Natural killer cell (primary cell): Measurements from ENCODE around the gene IL1A. TPM values are rescaled to one million over a fixed set of nuclear protein-coding genes. Genes with fewer than 3 reads are reported as not detected.

Experiments
- ATAC-seq, 3 donors: fragments of 150-1000 bp in 2 of 3; fragments of 200-7000 bp in 1 of 3; cut with Tn5 transposase; 1 replicate in 1 of 3; 2 replicates in 2 of 3; pipeline ENCODE4 v1.10.0; 2021; ENCODE audit warnings: mild to moderate bottlenecking in 2 of 3, moderate library complexity in 2 of 3
- DNase-seq, 2 donors: peaks; one replicate each; pipeline versions ENCODE4 v3.0.0 to v3.0.0-alpha.2; 2013 to 2021; ENCODE audit warnings: mixed read lengths in 1 of 2
- H3K27ac ChIP-seq: one replicate; pipeline ENCODE4 v1.5.1; 2013; ENCODE audit warnings: mild to moderate bottlenecking, low read length
- H3K27me3 ChIP-seq: one replicate; pipeline ENCODE4 v1.6.1; 2013; ENCODE audit warnings: low read length; ENCODE audit not compliant: control insufficient read depth, insufficient read depth
- H3K36me3 ChIP-seq: one replicate; pipeline ENCODE4 v1.6.1; 2013; ENCODE audit warnings: low read length; ENCODE audit not compliant: control insufficient read depth, insufficient read depth
- H3K4me1 ChIP-seq: one replicate; pipeline ENCODE4 v1.6.1; 2013; ENCODE audit warnings: low read length; ENCODE audit not compliant: control insufficient read depth, insufficient read depth
- H3K4me3 ChIP-seq: one replicate; pipeline ENCODE4 v1.5.1; 2013; ENCODE audit warnings: low read length
- H3K9me3 ChIP-seq: one replicate; pipeline ENCODE4 v1.6.1; 2013; ENCODE audit warnings: low read length; ENCODE audit not compliant: control insufficient read depth, insufficient read depth
- H3K27ac Mint-ChIP-seq, 2 donors: one replicate each; pipeline ENCODE4 v1.8.0; 2022; ENCODE audit warnings: mild to moderate bottlenecking in 2 of 2, mixed read lengths in 2 of 2, moderate library complexity in 1 of 2
- H3K27me3 Mint-ChIP-seq, 2 donors: one replicate each; pipeline ENCODE4 v1.8.0; 2022; ENCODE audit warnings: low read depth in 2 of 2, mixed read lengths in 2 of 2
- H3K36me3 Mint-ChIP-seq: one replicate; pipeline ENCODE4 v1.8.0; 2022; ENCODE audit warnings: mixed read lengths
- H3K4me1 Mint-ChIP-seq, 2 donors: one replicate each; pipeline ENCODE4 v1.8.0; 2022; ENCODE audit warnings: mixed read lengths in 2 of 2
- H3K4me3 Mint-ChIP-seq: one replicate; pipeline ENCODE4 v1.8.0; 2022; ENCODE audit warnings: mild to moderate bottlenecking, moderate library complexity, mixed read lengths
- H3K9me3 Mint-ChIP-seq, 2 donors: one replicate each; pipeline ENCODE4 v1.8.0; 2022; ENCODE audit warnings: mixed read lengths in 2 of 2
- WGBS: methylation state at CpG from one replicate; pipeline ENCODE4 v1.1.7; 2013; ENCODE audit warnings: missing lambda C conversion rate; ENCODE audit not compliant: insufficient coverage; 5-methylcytosine and 5-hydroxymethylcytosine counted together
- intact Hi-C: fragments of 100-400 bp; cut with micrococcal nuclease; formaldehyde crosslinking; loops from one replicate; pipeline ENCODE4 v1.14.2; 2022
- total RNA-seq, 4 donors: library from RNA; stranded (reverse); fragments of 120-200 nt in 1 of 4; gene quantifications; one replicate each; pipeline versions ENCODE4 v1.2.3 to v1.2.4, GENCODE V29; 2013 to 2022
- TF ChIP-seq, protein P1 (sequence below): fragments of 200-600 bp; IDR thresholded peaks from one replicate; pipeline ENCODE4 v1.8.0; 2022; ENCODE audit warnings: antibody characterized with exemption

IL1A gene
- total RNA-seq, 3 donors from 2014 or later (not counting 1 experiment from before 2014, with no cell fraction given): 0.45 to 1.6 TPM; not detected in 1

DNA sequence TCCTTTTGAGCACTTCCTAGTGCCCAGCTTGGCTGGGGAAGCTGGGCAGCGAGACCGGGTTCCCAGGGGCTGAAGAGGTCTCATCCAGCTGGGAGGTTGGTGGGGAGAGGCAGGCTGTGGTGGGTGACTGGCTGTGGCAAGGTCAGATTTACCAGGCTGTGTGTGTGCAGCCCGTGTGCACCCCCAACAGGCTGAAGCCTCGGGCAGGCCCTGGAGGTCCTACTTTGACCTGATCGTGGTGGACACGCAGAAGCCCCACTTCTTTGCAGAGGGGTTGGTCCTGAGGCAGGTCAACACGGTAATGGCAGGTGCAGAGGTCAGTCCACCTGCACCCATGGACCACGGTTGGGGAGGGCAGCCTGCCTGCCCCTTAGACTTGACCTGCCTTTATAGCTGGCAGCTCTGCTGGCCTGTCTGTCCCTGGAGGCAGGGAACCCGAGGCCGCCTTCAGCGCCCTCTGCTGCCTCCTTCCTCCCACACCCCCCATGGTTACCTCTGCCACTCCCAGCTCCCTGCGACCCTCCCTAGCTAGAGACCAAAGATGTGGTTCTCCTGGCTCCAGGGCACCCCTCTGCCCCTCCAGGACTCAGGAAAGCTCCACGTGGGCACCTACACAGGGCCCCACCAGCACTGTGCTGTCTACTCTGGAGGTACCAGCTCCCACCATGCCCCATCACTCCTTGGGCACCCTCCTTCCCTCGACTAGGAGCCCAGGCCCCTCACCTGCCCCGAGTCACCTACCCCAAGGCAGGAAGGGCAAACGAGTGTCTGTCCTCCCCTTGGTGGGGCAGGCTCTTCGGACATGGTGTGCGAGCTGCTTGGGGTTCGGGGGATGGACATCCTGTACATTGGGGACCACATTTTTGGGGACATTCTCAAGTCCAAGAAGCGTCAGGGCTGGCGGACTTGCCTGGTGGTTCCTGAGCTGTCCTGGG lies 59.4 kb downstream of the IL1A start:
- Mint-ChIP-seq H3K36me3 (no peaks in the 10 kb centered on the region), H3K27ac (no peak overlapping the region), H3K4me1 (peaks cover 9 to 21% of the 10 kb centered on the region in 2 donors), H3K4me3 (no peak overlapping the region), H3K27me3 (peaks cover 0 to 1% of the 10 kb centered on the region in 2 donors), H3K9me3 (no peaks in the 10 kb centered on the region)
- Histone ChIP-seq H3K4me3 (no peak overlapping the region), H3K4me1 (peaks cover 21% of the 10 kb centered on the region), H3K27ac (no peak overlapping the region), H3K27me3 (no peaks in the 10 kb centered on the region), H3K9me3 (no peaks in the 10 kb centered on the region), H3K36me3 (no peaks in the 10 kb centered on the region)
- TF ChIP-seq, protein P1, sequence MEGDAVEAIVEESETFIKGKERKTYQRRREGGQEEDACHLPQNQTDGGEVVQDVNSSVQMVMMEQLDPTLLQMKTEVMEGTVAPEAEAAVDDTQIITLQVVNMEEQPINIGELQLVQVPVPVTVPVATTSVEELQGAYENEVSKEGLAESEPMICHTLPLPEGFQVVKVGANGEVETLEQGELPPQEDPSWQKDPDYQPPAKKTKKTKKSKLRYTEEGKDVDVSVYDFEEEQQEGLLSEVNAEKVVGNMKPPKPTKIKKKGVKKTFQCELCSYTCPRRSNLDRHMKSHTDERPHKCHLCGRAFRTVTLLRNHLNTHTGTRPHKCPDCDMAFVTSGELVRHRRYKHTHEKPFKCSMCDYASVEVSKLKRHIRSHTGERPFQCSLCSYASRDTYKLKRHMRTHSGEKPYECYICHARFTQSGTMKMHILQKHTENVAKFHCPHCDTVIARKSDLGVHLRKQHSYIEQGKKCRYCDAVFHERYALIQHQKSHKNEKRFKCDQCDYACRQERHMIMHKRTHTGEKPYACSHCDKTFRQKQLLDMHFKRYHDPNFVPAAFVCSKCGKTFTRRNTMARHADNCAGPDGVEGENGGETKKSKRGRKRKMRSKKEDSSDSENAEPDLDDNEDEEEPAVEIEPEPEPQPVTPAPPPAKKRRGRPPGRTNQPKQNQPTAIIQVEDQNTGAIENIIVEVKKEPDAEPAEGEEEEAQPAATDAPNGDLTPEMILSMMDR: no peak
- WGBS: 78% methylated on average over 21 of the region's 21 CpGs
- ATAC-seq: no peak
- DNase-seq: no peak
- intact Hi-C loops: no loop called here

DNA sequence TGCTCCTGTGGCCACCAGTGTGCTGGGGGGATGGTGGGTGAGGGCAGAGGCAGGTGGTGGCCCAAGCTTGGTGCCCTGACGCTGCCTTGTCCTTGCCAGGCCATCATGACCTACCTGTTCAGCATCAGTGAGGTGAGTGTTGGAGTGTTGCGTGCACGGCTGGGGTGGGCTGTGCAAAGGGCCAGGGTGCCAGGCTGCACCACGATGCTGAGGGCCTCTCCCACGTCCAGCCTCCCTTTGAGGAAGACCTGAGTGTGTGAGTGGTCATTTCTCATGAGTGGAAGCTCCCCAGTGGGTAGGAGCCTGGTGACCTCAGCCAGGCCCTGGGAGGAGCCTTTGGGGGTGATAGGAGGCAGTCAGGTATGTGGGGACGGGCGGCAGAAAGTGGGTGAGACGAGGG lies 60.3 kb downstream of the IL1A start:
- peaks cover 0 to 3% of the 10 kb centered on the region in 2 donors for H3K27me3 Mint-ChIP-seq
- Histone ChIP-seq H3K27ac (no peak overlapping the region), H3K4me1 (peaks cover 19% of the 10 kb centered on the region), H3K36me3 (no peaks in the 10 kb centered on the region), H3K9me3 (no peaks in the 10 kb centered on the region), H3K27me3 (no peaks in the 10 kb centered on the region), H3K4me3 (no peak overlapping the region)
- no peaks in the 10 kb centered on the region for H3K9me3 Mint-ChIP-seq
- intact Hi-C loops: no loop called here
- WGBS: 93% methylated on average over 8 of the region's 8 CpGs
- H3K27ac Mint-ChIP-seq: no peak overlapping the region
- DNase-seq (no peak), ATAC-seq (no peak)
- H3K36me3 Mint-ChIP-seq: no peaks in the 10 kb centered on the region
- TF ChIP-seq, protein P1: no peak
- no peak overlapping the region for H3K4me3 Mint-ChIP-seq
- peaks cover 9 to 21% of the 10 kb centered on the region in 2 donors for H3K4me1 Mint-ChIP-seq

Other genes starting within 250 kb of the IL1A start
- gene POLR1B, start 242.0 kb downstream of the IL1A start, total RNA-seq: 10 to 100 TPM; 16.2 to 26.5 (median 22.1) TPM
- 10 to 100 TPM; 21.9 to 24.1 (median 22.4) TPM for gene CHCHD5, start 199.9 kb downstream of the IL1A start, total RNA-seq
- 100 to 1,000 TPM; 193 to 241 (median 233) TPM for gene SLC20A1, start 138.6 kb downstream of the IL1A start, total RNA-seq
- 1 to 10 TPM in 1 of 3 donors, under 1 TPM in 1, not detected in 1; 0.45 to 2.0 TPM for gene NT5DC4, start 63.5 kb downstream of the IL1A start, total RNA-seq
- 1 to 10 TPM; 1.2 to 3.4 (median 1.2) TPM for gene CKAP2L, start 19.9 kb downstream of the IL1A start, total RNA-seq
- 100 to 1,000 TPM in 2 of 3 donors, 10 to 100 TPM in 1; 92.6 to 250 (median 110) TPM for gene IL1B, start 52.3 kb upstream of the IL1A start, total RNA-seq
- gene IL37, start 126.7 kb upstream of the IL1A start, total RNA-seq: not detected
- gene IL36G, start 193.5 kb upstream of the IL1A start, total RNA-seq: not detected
- not detected for gene IL36A, start 221.0 kb upstream of the IL1A start, total RNA-seq